ENCODE data around the gene OSGEPL1.

The OSGEPL1 gene

GRCh38 chr2:189762551-189763298, at the start of gene OSGEPL1:
Gene OSGEPL1 (minus strand): TSS chr2:189762792. CDS start chr2:189761640, 1,152 bp downstream.
- Histone ChIP-seq H3K4me2 (ENCODE audit: low read depth, low read length, poor library complexity, severe bottlenecking) (peak within 1 kb of the TSS; percentile 92), H3K4me1 (ENCODE audit: insufficient read depth, low read length, poor library complexity, severe bottlenecking) (peaks cover 17% of the 10 kb centered on the region), H3K9me2 (replicated peaks; ENCODE audit: low read depth, low read length) (no peaks in the 10 kb centered on the region), H3K4me3 (ENCODE audit: low read length, poor library complexity, severe bottlenecking) (peak within 1 kb of the TSS; percentile 95), H3K79me2 (ENCODE audit: insufficient read depth, low read length) (peaks cover 10% of the 10 kb centered on the region), H3K27me3 (ENCODE audit: insufficient read depth, low read length, poor library complexity, severe bottlenecking) (no peaks in the 10 kb centered on the region), H2AFZ (ENCODE audit: low read length) (peak within 1 kb of the TSS; percentile 100), H3K9ac (ENCODE audit: low read depth, low read length, poor library complexity, severe bottlenecking) (peak within 1 kb of the TSS; percentile 90), H3F3A (ENCODE audit: low read depth) (peaks cover 3% of the 10 kb centered on the region; the same call in 1 of the 2 replicates), H3K36me3 (ENCODE audit: insufficient read depth, low read length) (peaks cover 9% of the 10 kb centered on the region; the same call in 1 of the 2 replicates), H3K9me3 (ENCODE audit: insufficient read depth, low read depth, low read length) (no peaks in the 10 kb centered on the region), H4K20me1 (ENCODE audit: insufficient read depth, low read length, poor library complexity, severe bottlenecking) (no peaks in the 10 kb centered on the region)
- peak; percentile 70 for TF ChIP-seq CTCF (conservative IDR thresholded peaks at IDR 0.05; ENCODE audit: low read length)
- TF ChIP-seq EZH2phosphoT487 (IDR thresholded peaks at IDR 0.05; ENCODE audit: borderline replicate concordance) = no peak

GRCh38 chr2:189803431-189803830, 40.8 kb upstream of the OSGEPL1 start:
- Histone ChIP-seq H4K20me1 (ENCODE audit: insufficient read depth, low read length, poor library complexity, severe bottlenecking) (peaks cover 3% of the 10 kb centered on the region), H3K9me2 (replicated peaks; ENCODE audit: low read depth, low read length) (no peaks in the 10 kb centered on the region), H3K9me3 (ENCODE audit: insufficient read depth, low read depth, low read length) (no peaks in the 10 kb centered on the region), H3K4me2 (ENCODE audit: low read depth, low read length, poor library complexity, severe bottlenecking) (no peak overlapping the region), H3F3A (ENCODE audit: low read depth) (no peaks in the 10 kb centered on the region), H2AFZ (ENCODE audit: low read length) (no peak overlapping the region), H3K36me3 (ENCODE audit: insufficient read depth, low read length) (peaks cover 55% of the 10 kb centered on the region), H3K4me3 (ENCODE audit: low read length, poor library complexity, severe bottlenecking) (no peak overlapping the region), H3K4me1 (ENCODE audit: insufficient read depth, low read length, poor library complexity, severe bottlenecking) (peaks cover 3% of the 10 kb centered on the region), H3K79me2 (ENCODE audit: insufficient read depth, low read length) (peaks cover 11% of the 10 kb centered on the region; the same call in 1 of the 2 replicates), H3K9ac (ENCODE audit: low read depth, low read length, poor library complexity, severe bottlenecking) (no peak overlapping the region), H3K27me3 (ENCODE audit: insufficient read depth, low read length, poor library complexity, severe bottlenecking) (no peaks in the 10 kb centered on the region)
- TF ChIP-seq CTCF (conservative IDR thresholded peaks at IDR 0.05; ENCODE audit: low read length) (no peak), EZH2phosphoT487 (IDR thresholded peaks at IDR 0.05; ENCODE audit: borderline replicate concordance) (no peak)

DNA sequence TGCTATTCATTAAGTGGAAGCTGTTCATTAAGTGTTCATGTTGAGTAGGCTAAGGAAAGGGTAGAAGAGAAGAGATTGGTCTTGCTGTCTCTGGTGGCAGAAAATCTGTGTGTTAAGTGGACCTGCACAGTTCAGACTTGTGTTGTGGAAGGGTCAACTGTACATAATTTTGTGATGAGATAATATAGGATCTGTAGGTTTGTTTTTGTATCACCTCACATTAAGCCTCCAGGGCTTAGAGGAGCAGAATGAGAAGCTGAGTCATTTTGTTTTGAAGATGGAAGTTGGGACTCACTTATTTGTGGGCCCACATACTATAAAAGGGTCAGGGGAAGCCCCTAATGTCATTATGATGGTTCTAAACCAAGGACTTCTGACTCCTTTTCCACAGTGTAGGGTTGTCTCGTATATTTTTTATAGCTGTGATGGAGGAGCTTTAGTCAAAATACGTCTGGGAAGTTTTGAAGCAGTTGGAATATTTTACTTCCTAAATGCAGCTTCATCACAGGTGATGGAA, 39.9 kb upstream of the OSGEPL1 start:
- Histone ChIP-seq H3K36me3 (ENCODE audit: insufficient read depth, low read length) (peaks cover 59% of the 10 kb centered on the region), H2AFZ (ENCODE audit: low read length) (no peak overlapping the region), H3K79me2 (ENCODE audit: insufficient read depth, low read length) (peaks cover 11% of the 10 kb centered on the region; the same call in 1 of the 2 replicates), H3K9ac (ENCODE audit: low read depth, low read length, poor library complexity, severe bottlenecking) (no peak overlapping the region), H3F3A (ENCODE audit: low read depth) (no peaks in the 10 kb centered on the region), H4K20me1 (ENCODE audit: insufficient read depth, low read length, poor library complexity, severe bottlenecking) (peaks cover 3% of the 10 kb centered on the region), H3K4me2 (ENCODE audit: low read depth, low read length, poor library complexity, severe bottlenecking) (no peak overlapping the region), H3K9me2 (replicated peaks; ENCODE audit: low read depth, low read length) (no peaks in the 10 kb centered on the region), H3K27me3 (ENCODE audit: insufficient read depth, low read length, poor library complexity, severe bottlenecking) (no peaks in the 10 kb centered on the region), H3K9me3 (ENCODE audit: insufficient read depth, low read depth, low read length) (no peaks in the 10 kb centered on the region), H3K4me3 (ENCODE audit: low read length, poor library complexity, severe bottlenecking) (no peak overlapping the region), H3K4me1 (ENCODE audit: insufficient read depth, low read length, poor library complexity, severe bottlenecking) (peaks cover 3% of the 10 kb centered on the region)
- TF ChIP-seq EZH2phosphoT487 (IDR thresholded peaks at IDR 0.05; ENCODE audit: borderline replicate concordance) (no peak), CTCF (conservative IDR thresholded peaks at IDR 0.05; ENCODE audit: low read length) (no peak)
